GM12872 (cell line): ENCODE data around the gene P4HA2.

Experiments used
- TF ChIP-seq, protein P1 (sequence below): IDR thresholded peaks from 3 replicates; pipeline ENCODE4 v1.5.1; 2011; ENCODE audit warnings: low read depth, mild to moderate bottlenecking, low read length, moderate library complexity; ENCODE audit not compliant: insufficient read depth

Gene P4HA2

DNA sequence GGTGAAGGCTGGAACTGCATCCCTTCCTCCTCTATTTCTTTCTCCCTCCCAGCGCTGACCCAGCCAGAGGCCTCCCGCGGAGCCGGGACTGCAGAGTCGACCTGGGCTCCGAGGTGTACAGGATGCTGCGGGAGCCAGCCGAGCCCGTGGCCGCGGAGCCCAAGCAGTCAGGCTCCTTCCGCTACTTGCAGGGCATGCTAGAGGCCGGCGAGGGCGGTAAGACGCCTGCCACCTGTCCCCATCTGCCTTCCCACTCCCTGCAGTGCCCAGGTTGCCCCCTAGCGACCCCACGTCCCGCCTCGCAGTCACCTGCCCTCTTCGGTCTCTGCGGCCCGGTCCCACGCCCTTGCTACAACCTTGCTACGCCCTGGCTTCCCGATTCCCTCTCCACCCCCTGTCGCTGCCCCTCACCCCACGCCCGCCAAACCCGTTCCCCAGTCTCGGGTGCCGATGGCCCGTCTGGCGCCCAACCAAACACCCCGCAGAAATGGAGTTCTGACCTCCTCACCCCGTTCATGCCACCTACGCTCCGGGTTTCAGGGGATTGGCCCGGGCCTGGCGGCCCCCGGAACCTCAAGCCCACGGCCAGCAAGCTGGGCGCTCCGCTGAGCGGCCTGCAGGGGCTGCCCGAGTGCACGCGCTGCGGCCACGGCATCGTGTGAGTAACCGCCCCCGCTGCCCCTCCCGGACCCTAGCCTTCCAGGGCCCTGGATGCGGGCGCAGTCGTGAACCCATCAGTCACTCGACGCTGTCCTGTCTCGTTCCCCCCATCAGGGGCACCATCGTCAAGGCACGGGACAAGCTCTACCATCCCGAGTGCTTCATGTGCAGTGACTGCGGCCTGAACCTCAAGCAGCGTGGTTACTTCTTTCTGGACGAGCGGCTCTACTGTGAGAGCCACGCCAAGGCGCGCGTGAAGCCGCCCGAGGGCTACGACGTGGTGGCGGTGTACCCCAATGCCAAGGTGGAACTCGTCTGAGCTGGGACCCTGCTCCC is 43.9 kb upstream of the P4HA2 start:
- TF ChIP-seq, protein P1, sequence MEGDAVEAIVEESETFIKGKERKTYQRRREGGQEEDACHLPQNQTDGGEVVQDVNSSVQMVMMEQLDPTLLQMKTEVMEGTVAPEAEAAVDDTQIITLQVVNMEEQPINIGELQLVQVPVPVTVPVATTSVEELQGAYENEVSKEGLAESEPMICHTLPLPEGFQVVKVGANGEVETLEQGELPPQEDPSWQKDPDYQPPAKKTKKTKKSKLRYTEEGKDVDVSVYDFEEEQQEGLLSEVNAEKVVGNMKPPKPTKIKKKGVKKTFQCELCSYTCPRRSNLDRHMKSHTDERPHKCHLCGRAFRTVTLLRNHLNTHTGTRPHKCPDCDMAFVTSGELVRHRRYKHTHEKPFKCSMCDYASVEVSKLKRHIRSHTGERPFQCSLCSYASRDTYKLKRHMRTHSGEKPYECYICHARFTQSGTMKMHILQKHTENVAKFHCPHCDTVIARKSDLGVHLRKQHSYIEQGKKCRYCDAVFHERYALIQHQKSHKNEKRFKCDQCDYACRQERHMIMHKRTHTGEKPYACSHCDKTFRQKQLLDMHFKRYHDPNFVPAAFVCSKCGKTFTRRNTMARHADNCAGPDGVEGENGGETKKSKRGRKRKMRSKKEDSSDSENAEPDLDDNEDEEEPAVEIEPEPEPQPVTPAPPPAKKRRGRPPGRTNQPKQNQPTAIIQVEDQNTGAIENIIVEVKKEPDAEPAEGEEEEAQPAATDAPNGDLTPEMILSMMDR = peak; percentile 44

DNA sequence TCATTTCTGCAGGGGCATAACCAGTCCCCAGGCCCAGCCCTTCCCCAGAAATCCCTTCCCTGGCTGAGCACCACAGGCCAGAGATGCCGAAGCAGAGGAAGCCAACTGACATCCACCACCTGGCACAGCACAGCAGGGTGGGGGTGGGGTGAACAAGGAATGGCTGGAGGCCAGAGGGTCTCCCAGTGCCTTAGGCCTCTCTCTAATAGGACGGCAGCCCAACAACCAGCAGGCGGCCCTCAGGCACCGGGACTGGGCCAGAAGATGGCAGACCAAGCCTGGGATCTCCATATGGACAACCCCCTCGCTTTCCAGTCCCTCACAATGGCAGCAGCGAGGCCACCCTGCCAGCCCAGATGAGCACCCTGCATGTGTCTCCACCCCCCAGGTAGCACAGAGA is 43.1 kb upstream of the P4HA2 start:
- TF ChIP-seq, protein P1 = no peak

DNA sequence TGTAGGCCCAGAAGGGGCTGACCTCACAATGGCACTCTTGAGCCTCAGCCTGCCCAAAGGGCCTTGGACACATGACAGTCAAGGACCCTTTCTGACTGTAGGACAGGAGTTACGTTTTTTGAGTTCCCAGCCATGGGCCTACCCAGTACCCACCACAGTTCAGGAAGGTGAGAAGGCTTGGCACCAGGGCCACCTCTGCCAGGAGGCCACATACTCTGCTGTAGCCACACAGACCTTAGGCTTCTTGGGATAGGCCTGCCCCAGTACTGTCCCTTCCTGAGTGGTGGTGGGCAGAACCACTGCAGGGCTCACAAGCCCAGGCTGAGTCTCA is 42.6 kb upstream of the P4HA2 start:
- TF ChIP-seq, protein P1 = no peak

DNA sequence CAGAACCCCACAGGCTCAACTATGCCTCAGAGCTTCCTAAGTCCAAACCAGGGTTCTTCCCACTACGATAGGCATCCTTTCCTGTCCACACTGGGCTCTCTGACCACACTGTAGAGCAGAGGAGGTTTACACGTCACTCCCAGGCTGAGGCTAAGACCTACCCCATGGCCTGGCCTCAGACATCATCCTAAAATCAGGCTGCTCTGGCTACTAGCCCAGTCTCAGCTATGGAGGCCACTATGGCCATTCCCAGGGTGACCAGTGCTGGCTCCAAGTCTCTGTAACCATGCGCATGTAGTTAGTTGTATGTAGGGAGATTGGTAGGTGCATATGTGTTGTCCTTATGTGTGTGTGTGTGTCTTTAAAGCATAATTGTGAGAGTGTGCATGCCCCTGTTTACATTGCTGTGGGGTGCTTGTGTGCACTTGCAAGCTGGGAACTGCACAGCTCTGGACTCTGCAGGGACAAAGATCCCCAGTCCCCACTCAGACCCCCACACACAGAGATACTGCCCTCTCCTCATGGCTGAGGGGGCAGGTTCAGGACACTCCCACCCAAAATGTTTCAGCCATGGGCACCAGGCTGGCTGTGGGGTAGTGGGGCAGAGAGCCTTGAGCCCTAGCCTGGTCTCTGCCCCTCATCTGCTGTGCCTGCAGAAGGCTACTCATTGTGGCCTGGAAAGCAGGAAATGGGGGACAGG is 42.1 kb upstream of the P4HA2 start:
- TF ChIP-seq, protein P1 = no peak

DNA sequence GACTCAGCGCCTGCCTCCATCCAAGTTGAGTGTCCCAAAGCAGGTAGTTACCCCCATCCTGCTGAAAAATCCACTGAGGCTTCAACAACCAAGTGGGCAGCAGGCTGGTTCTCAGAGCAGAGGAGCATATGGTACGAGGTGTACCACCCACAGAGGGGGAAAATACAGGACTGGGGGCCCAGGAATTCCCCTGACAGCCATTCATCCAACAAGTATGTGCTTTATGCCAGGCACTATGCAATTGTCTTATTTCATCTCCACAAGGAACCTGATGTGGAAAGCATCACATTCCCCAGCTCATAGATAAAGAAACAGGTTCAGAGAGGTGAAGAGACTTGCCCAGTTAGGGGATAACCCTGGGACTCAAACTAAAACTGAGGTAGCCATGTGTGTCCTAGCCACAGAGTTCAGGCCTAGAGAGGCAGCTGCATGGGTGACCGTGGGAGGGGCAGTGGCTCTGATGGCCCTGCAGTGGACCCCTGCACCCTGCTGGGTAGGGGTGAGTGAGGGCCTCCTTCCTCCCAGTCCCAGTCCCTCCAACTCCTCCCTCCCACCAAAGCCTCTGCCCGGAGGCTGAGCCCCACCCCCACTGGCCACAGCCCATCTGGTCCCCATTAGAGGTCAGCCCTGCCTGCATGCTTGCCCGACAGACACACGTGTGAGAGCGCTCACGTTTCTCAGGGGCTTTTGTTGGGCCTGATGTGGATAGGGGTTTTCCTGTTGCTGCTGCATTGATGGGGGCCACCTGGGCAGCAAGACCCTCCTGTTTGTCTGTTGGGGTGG is 41.3 kb upstream of the P4HA2 start:
- TF ChIP-seq, protein P1 = no peak

DNA sequence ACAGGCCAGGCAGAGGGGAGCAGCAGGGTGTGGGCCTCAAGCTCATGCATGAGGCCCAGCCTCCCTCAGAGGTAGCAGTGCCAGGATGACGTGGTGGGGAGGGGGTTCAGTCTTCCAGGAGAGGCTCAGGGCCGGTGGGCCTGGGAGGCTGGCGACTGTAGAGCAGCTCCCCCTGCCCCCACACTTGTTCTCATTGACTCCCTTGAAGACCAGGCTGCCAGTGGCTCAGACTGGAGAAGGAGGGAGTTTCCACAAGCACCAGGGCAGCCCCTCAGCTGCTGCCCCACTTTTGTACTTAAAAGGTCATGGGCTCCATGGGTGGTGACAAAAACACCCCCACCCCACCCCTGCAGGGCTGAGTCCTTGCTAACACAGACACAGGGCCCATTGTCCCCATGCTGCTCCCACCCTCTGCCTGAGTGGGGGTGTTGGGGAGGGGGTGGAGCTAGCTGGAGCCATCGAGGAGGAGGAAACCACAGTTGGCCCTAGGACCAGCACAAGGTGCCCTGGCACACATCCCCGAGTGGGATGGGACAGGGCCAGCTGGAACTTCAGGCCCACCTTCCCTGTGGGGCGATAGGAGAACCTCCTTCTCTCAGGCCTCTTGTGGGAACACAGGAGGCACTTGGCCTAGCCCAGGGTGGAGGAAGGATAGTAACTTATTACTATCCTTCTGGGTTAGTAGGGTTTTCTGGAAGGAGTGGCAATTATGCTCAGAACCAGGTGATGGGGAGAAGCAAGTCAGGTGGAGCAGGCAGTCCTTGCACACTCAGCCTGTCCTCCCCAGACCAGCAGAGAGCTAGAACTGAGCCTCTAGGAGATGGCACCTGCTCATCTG is 40.5 kb upstream of the P4HA2 start:
- TF ChIP-seq, protein P1 = no peak
